Measurements from ENCODE around the gene PDE4D. TPM values are rescaled to one million over a fixed set of nuclear protein-coding genes. Genes with fewer than 3 reads are reported as not detected.

The PDE4D gene
- total RNA-seq, 1 experiment from 2014 or later = 2.1 TPM

DNA sequence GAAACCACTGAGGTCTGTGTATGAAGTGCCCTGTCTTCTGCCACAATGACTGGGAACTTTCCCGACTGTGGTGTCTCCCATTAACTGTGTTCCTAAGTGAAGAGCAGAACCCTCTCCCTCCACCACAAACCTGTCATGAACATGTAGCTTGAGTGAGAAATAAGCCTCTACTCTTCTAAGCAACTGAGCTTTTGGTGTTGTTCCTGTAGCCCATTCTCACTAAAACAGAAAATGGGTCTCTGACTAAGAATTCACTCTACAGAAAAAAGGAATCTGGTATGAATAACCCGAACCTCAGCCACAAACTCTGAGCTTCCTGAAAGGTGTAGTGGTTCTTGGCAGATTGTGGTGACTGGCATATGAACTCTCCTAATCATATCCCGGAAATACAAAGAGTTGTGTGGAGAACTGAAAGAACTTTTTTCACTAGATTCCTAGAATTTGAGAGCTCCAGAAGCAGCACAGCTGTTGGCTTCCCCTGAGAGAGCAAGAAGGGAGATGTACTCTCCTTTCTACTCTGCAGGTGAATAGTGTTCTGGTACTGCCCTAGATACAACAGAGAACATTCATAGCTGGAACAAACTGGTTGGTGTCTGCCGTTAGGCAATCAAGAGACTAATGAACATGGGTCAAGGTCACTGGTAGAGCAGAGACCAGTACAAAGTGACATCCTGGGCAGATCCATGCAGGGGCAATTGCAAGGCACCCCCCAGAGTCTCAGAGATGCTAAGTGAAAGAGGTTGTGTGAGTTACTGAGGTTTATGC, 283.8 kb downstream of the PDE4D start:
- no peak overlapping the region for H4K91ac ChIP-seq (ENCODE audit: insufficient read length, low read depth, low read length)
- Mint-ChIP-seq H3K36me3 (ENCODE audit: insufficient read depth in 1 of 3, low read depth in 3 of 3) (no peaks in the 10 kb centered on the region; a peak in 1 of 7 replicates), H3K27ac (peak overlapping the region in 1 of 3 experiments; percentile 32; a peak in 1 of 7 replicates), H3K4me3 (no peak overlapping the region), H3K9me3 (no peaks in the 10 kb centered on the region), H3K4me1 (peaks cover 14 to 18% of the 10 kb centered on the region in 2 experiments), H3K27me3 (ENCODE audit: low read depth) (no peaks in the 10 kb centered on the region)
- H3K79me2 ChIP-seq (ENCODE audit: insufficient read depth, low read length) = 0 out of 2 replicates have a peak, but pooled peaks cover 1% of the 10 kb centered on the region
- H3K9me3 ChIP-seq (ENCODE audit: control insufficient read depth, low read depth, low read length) = no peaks in the 10 kb centered on the region
- H3K9ac ChIP-seq (ENCODE audit: extremely low read depth, insufficient read length, low read length) = no peak overlapping the region
- no peak overlapping the region for H3K27ac ChIP-seq (ENCODE audit: insufficient read length, low read depth, low read length)
- H3K23ac ChIP-seq (ENCODE audit: insufficient read length, low read depth, low read length) = no peak overlapping the region
- H3K23me2 ChIP-seq (ENCODE audit: insufficient read length, low read depth, low read length, poor library complexity, severe bottlenecking) = no peaks in the 10 kb centered on the region
- H3K4ac ChIP-seq (ENCODE audit: low read depth, low read length) = no peak overlapping the region
- no peak overlapping the region for H2BK12ac ChIP-seq (ENCODE audit: insufficient read length, low read depth, low read length)
- H4K5ac ChIP-seq (ENCODE audit: insufficient read length, low read depth, low read length) = no peak overlapping the region
- peaks cover 3% of the 10 kb centered on the region; the same call in 1 of the 2 replicates for H3K4me1 ChIP-seq (ENCODE audit: insufficient read depth, low read length)
- no peak overlapping the region for H3K18ac ChIP-seq (ENCODE audit: insufficient read length, low read depth, low read length)
- TF ChIP-seq CTCF (conservative IDR thresholded peaks at IDR 0.05) = no peak
- H2BK15ac ChIP-seq (ENCODE audit: low read depth, low read length) = no peak overlapping the region; the same call in 1 of the 2 replicates
- no peak overlapping the region for H3K14ac ChIP-seq (ENCODE audit: insufficient read depth, low read length)
- H2BK20ac ChIP-seq (ENCODE audit: low read depth, low read length, poor library complexity, severe bottlenecking) = no peak overlapping the region
- no CpG with 5 or more reads among the region's 4 CpGs for WGBS (ENCODE audit: extremely low coverage, insufficient read length, low lambda C conversion rate)
- H3K27me3 ChIP-seq (ENCODE audit: insufficient read depth, low read length) = no peaks in the 10 kb centered on the region
- H2AK5ac ChIP-seq (ENCODE audit: insufficient read length, low read length) = no peak overlapping the region
- H3K56ac ChIP-seq (ENCODE audit: insufficient read length, low read depth, low read length) = no peak overlapping the region
- no peak overlapping the region for H2BK5ac ChIP-seq (ENCODE audit: insufficient read length, low read length)
- H3T11ph ChIP-seq (ENCODE audit: low read length) = no peak overlapping the region
- no peak overlapping the region for H3K4me2 ChIP-seq (ENCODE audit: insufficient read depth, insufficient read length, low read length)
- no peak overlapping the region for H2AFZ ChIP-seq (ENCODE audit: low read length)
- no peak for DNase-seq
- H2BK120ac ChIP-seq (ENCODE audit: low read depth, low read length, poor library complexity, severe bottlenecking) = no peak overlapping the region
- H4K20me1 ChIP-seq (ENCODE audit: control insufficient read depth, insufficient read depth, insufficient read length) = no peaks in the 10 kb centered on the region
- H4K8ac ChIP-seq (replicated peaks; ENCODE audit: insufficient read length, low read depth, low read length) = no peak overlapping the region
- H3K79me1 ChIP-seq (ENCODE audit: insufficient read depth, low read depth, low read length, poor library complexity, severe bottlenecking) = no peaks in the 10 kb centered on the region
